GM18507 (cell line): ENCODE results near the gene SNX5.

Source experiments
- DNase-seq: peaks from one replicate; pipeline ENCODE4 v3.0.0; 2011; ENCODE audit warnings: low read depth; ENCODE audit not compliant: insufficient read length; ENCODE audit errors: extremely low spot score
- FAIRE-seq: peaks from 2 replicates; lab custom pipeline; 2011; peaks lifted over from hg19 to GRCh38; lab: Jason Lieb, UNC

The SNX5 gene

GRCh38 chr20:17946040-17946439 lies 22.6 kb downstream of the SNX5 start:
- DNase-seq: no peak
- no peak for FAIRE-seq

DNA sequence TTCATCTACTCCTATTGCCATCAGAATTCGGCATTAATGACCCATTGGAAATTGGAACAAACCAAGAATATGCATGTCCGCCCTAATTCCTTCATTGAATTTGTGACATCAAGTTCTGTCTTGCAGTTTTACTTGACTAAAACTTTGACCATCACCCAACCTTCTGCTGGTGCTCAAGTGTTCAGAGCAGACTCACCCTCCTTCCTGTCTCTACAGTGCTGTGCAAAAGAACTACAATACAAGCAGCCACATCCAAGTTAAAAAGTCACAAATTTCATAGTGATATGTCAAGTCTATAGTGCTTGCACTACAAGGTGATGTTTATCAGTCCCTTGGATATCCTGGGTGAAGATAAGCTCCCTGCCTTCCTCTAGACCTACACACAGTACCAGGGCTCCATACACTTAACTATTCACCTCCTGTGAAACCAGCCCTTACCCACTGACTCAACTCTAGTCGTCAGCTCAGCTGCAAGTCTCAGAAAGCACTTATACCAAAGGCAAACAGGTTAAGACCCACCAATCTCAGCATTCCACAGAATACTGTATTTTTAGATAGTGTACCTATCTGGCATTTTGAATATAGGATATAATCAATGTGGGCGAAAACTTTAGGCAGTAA lies 23.6 kb downstream of the SNX5 start:
- DNase-seq: no peak
- FAIRE-seq: no peak

DNA sequence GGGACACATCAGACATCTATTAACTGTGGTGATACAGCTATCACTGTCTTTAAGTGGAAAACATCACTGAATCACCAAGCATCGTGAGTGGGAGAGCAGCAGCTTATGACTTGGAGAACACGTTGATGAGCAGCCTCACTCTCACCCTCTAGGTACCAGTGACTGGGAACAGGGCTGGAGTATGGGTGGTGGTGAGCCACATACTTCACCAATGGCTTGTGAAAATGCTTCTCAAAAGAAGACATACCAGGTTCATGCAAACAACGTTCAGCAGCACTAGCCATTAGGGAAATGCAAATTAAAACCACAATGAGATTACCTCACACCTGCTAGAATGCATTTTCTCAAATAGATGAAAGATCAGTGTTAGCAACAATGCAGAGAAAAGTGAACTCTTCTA lies 25.3 kb downstream of the SNX5 start:
- FAIRE-seq (peak; percentile 79), DNase-seq (no peak)

DNA sequence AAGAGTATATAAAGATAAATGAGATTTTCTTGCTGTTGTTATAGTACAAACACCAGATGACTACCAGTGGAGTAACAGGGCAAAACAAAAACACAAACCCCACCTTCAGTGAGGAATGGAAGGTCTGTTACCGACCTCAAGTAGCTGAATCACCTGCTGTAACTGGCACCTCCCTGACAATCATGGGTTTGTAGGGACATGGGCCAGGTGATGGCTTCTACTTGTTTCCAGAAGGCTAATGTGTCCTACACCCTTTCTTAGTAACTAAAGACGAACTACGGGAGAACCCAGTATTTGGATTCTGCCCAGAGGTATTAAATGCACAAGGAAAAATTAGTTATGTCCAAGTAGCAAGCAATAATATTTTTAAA lies 26.8 kb downstream of the SNX5 start:
- FAIRE-seq: no peak

GRCh38 chr20:17941087-17941825 lies 27.3 kb downstream of the SNX5 start:
- FAIRE-seq (no peak), DNase-seq (no peak)

More for the DNA sequence above, 26.8 kb downstream of the SNX5 start:
- no peak for DNase-seq

GRCh38 chr20:17940224-17940971 lies 28.2 kb downstream of the SNX5 start:
- no peak for FAIRE-seq

GRCh38 chr20:17939622-17940223 lies 28.9 kb downstream of the SNX5 start:
- DNase-seq (no peak), FAIRE-seq (no peak)

More at GRCh38 chr20:17940224-17940971, 28.2 kb downstream of the SNX5 start:
- no peak for DNase-seq

- DNase-seq (peak; percentile 35), FAIRE-seq (peak; percentile 81)
Measured at GRCh38 chr20:17938871-17939619, 29.5 kb downstream of the SNX5 start.

DNA sequence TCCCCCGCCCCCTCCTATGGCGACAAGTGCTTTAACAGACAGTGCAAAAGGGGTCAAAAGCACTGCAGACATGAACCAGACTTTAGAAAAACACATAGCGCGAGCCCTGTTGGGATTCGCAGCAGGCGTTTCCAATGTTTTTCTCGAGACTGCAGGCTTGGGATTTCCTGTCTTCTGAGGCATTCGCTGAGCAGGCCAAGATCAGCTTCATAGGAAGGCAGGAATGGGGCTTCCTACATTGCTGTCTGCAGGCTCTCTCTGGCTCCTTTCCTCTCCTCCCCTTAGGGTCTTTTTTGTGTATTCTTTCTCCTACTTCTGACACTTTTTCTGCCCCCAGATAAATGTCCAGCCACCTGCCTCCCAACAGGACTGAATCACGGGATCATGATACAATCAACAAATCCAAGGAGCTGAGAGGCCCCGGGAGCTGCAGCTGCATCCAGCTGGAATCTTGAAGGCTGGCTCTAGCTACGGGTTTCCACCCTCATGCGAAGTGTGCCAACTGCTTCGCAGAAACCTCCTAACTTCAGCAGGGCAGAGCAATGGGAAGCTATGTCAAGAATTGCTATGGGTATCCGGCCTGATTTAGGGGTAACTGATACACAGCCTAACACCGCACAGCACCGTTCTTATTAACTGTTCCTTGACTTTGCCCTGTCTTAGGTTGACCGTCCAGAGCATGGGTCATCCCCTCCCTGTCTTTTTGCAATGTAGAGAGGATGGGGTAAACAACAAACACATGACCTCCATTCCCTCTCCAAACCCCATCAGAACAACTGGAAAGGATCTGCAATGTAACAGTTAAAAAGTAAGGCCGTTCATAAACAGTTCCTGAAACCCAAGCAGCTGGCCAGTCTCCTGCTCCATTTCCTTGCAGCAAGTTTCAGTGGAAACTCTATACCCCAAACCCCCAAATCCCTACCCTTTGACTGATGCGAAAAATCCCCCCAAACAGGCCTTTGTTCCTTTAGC lies 31.5 kb downstream of the SNX5 start:
- no peak for DNase-seq
- FAIRE-seq: no peak

GRCh38 chr20:17936286-17936760 lies 32.3 kb downstream of the SNX5 start:
- no peak for FAIRE-seq
- no peak for DNase-seq

- no peak for DNase-seq
- FAIRE-seq: no peak
Measured at GRCh38 chr20:17935761-17936160, 32.8 kb downstream of the SNX5 start.

DNA sequence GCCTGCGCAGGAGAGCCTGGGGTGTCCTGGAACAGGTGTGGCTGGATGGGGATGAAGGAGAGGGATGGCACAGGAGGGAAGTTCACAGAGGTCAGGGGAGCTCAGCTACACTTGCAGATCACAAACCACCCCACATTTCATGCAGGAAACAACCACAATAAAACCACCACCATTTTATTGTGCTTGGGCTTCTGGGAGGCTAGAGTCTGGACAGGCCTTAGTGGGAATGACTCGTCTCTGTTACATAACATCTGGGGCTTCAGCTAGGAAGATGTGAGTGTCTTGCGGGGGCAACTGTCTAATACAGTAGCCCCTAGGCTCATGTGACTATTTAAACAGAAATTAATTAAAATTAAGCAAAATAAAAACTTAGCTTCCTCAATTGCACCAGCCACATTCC lies 33.4 kb downstream of the SNX5 start:
- DNase-seq: no peak
- FAIRE-seq: no peak

DNA sequence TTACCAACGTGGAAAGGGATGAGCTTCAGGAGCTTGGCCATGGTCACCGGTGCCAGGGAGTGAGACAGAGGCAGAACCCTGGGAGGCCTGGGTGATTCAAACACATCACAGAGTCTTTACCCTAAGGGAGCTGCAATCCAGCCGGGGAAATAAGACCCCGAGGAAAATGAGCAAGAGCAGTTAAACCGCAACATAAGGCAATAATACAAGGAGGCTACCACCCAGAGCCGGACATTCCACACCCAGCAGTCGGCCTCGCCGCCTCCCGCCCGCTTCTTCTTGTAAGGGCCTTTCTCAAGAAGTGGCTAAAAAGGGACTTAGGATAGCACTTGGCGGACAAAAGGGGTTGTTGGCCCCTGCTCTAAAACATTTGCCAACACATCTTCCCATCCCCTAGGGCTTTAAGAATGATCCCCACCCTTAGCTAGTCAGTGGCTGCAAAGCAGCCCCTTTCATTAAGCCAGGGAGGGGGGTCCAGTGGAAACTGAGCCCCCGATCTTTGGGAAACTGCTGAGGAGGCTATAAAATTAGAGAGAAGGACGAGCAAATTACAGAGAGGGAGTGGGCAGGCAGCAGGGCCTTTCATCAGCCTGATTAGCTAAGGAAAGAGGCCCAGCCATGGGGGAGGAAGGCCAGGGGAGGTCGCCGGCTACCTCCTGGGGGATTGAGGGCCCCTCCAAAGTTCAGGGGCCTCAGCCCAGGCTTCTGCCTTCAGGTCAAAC lies 34.3 kb downstream of the SNX5 start:
- DNase-seq (no peak), FAIRE-seq (no peak)

DNA sequence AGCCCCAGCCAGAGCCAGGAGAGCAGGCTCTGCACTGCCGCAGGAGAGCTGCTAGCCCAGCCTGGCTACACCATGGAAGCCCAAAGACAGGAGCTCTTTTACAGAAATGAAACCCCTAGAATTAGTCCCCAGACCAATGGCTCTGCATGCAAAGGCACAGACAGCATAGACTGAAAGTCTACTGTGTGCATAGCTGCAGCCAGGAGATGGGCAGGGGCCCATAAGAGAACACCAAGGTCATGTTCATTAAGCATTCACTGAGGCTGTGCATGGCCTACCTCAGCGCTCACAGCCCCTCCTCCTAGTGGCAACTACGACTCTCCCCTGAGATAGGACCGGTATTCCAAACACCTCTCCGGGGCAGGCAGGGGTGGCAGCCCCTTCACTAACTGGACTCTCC lies 34.9 kb downstream of the SNX5 start:
- FAIRE-seq: no peak
- no peak for DNase-seq

GRCh38 chr20:17933121-17933520 lies 35.5 kb downstream of the SNX5 start:
- DNase-seq (no peak), FAIRE-seq (no peak)

GRCh38 chr20:17932396-17932795 lies 36.2 kb downstream of the SNX5 start:
- no peak for DNase-seq
- FAIRE-seq: no peak

- DNase-seq: no peak
- FAIRE-seq: no peak
Measured at GRCh38 chr20:17931513-17931912, 37.1 kb downstream of the SNX5 start.
